ENCODE measurements around the gene ATG10. TPM values are rescaled to one million over a fixed set of nuclear protein-coding genes. Genes with fewer than 3 reads are reported as not detected.

Gene ATG10
- total RNA-seq, 1 experiment from 2014 or later: 11.8 TPM

GRCh38 chr5:82208371-82208770, 236.5 kb downstream of the ATG10 start:
- Histone ChIP-seq H3K4me2 (ENCODE audit: low read length) (no peak overlapping the region), H3K27ac (ENCODE audit: low read length) (no peak overlapping the region), H3K79me2 (ENCODE audit: low read length) (no peaks in the 10 kb centered on the region), H3K4me1 (ENCODE audit: insufficient read depth, low read length) (peaks cover 7% of the 10 kb centered on the region), H3K9me3 (ENCODE audit: low read length) (no peaks in the 10 kb centered on the region), H2AFZ (ENCODE audit: low read length) (no peak overlapping the region), H3K27me3 (ENCODE audit: low read length) (no peaks in the 10 kb centered on the region), H3F3A (ENCODE audit: low read length, unreplicated experiment) (no peaks in the 10 kb centered on the region), H3K4me3 (ENCODE audit: low read length) (no peak overlapping the region), H3K9ac (ENCODE audit: low read length) (no peak overlapping the region), H4K20me1 (ENCODE audit: low read length) (no peaks in the 10 kb centered on the region), H3K9me2 (replicated peaks; ENCODE audit: low read length) (no peaks in the 10 kb centered on the region), H3K36me3 (ENCODE audit: low read depth, low read length) (no peaks in the 10 kb centered on the region)
- TF ChIP-seq CTCF (conservative IDR thresholded peaks at IDR 0.05; ENCODE audit: low read depth, low read length): no peak
- TF ChIP-seq EZH2phosphoT487 (IDR thresholded peaks at IDR 0.05; ENCODE audit: borderline replicate concordance, low read length): no peak
- no peak for TF ChIP-seq EZH2 (IDR thresholded peaks at IDR 0.05; ENCODE audit: low read length, unreplicated experiment)
- intact Hi-C loops (cut with micrococcal nuclease): no loop called here
- DNase-seq: no peak
- ATAC-seq: no peak
- no TSS peak for BruUV-seq (replicated peaks)
- ChIA-PET POLR2A (ENCODE audit: unreplicated experiment) (no interaction called here), CTCF (no interaction called here)

GRCh38 chr5:82211855-82212572, 240.2 kb downstream of the ATG10 start:
- H3K9ac ChIP-seq (ENCODE audit: low read length): no peak overlapping the region
- intact Hi-C loops (cut with micrococcal nuclease): no loop called here
- no peaks in the 10 kb centered on the region for H3K79me2 ChIP-seq (ENCODE audit: low read length)
- no peaks in the 10 kb centered on the region for H3K9me2 ChIP-seq (replicated peaks; ENCODE audit: low read length)
- ChIA-PET POLR2A (ENCODE audit: unreplicated experiment) (no interaction called here), CTCF (no interaction called here)
- no peak for TF ChIP-seq EZH2phosphoT487 (IDR thresholded peaks at IDR 0.05; ENCODE audit: borderline replicate concordance, low read length)
- TF ChIP-seq EZH2 (IDR thresholded peaks at IDR 0.05; ENCODE audit: low read length, unreplicated experiment): no peak
- TF ChIP-seq CTCF (conservative IDR thresholded peaks at IDR 0.05; ENCODE audit: low read depth, low read length): no peak
- no peaks in the 10 kb centered on the region for H3K4me1 ChIP-seq (ENCODE audit: insufficient read depth, low read length)
- H3K4me3 ChIP-seq (ENCODE audit: low read length): no peak overlapping the region
- H3K27ac ChIP-seq (ENCODE audit: low read length): no peak overlapping the region
- no peak overlapping the region for H3K4me2 ChIP-seq (ENCODE audit: low read length)
- ATAC-seq: no peak
- H3F3A ChIP-seq (ENCODE audit: low read length, unreplicated experiment): no peaks in the 10 kb centered on the region
- DNase-seq: no peak
- H3K27me3 ChIP-seq (ENCODE audit: low read length): no peaks in the 10 kb centered on the region
- no peaks in the 10 kb centered on the region for H3K9me3 ChIP-seq (ENCODE audit: low read length)
- no peaks in the 10 kb centered on the region for H4K20me1 ChIP-seq (ENCODE audit: low read length)
- H3K36me3 ChIP-seq (ENCODE audit: low read depth, low read length): no peaks in the 10 kb centered on the region
- BruUV-seq (replicated peaks): no TSS peak
- no peak overlapping the region for H2AFZ ChIP-seq (ENCODE audit: low read length)

- Histone ChIP-seq H3K4me1 (ENCODE audit: insufficient read depth, low read length) (no peaks in the 10 kb centered on the region), H3F3A (ENCODE audit: low read length, unreplicated experiment) (no peaks in the 10 kb centered on the region), H4K20me1 (ENCODE audit: low read length) (no peaks in the 10 kb centered on the region), H3K79me2 (ENCODE audit: low read length) (no peaks in the 10 kb centered on the region), H3K9ac (ENCODE audit: low read length) (no peak overlapping the region), H3K4me3 (ENCODE audit: low read length) (no peak overlapping the region), H3K9me2 (replicated peaks; ENCODE audit: low read length) (no peaks in the 10 kb centered on the region), H3K9me3 (ENCODE audit: low read length) (no peaks in the 10 kb centered on the region), H2AFZ (ENCODE audit: low read length) (no peak overlapping the region), H3K4me2 (ENCODE audit: low read length) (no peak overlapping the region), H3K36me3 (ENCODE audit: low read depth, low read length) (no peaks in the 10 kb centered on the region), H3K27ac (ENCODE audit: low read length) (no peak overlapping the region), H3K27me3 (ENCODE audit: low read length) (no peaks in the 10 kb centered on the region)
- intact Hi-C loops (cut with micrococcal nuclease): no loop called here
- ATAC-seq: no peak
- TF ChIP-seq EZH2 (IDR thresholded peaks at IDR 0.05; ENCODE audit: low read length, unreplicated experiment) (no peak), EZH2phosphoT487 (IDR thresholded peaks at IDR 0.05; ENCODE audit: borderline replicate concordance, low read length) (no peak), CTCF (conservative IDR thresholded peaks at IDR 0.05; ENCODE audit: low read depth, low read length) (no peak)
- BruUV-seq (replicated peaks): no TSS peak
- DNase-seq: no peak
- CTCF ChIA-PET: no interaction called here
- POLR2A ChIA-PET (ENCODE audit: unreplicated experiment): no interaction called here
Measured at GRCh38 chr5:82217917-82218316, 246.1 kb downstream of the ATG10 start.
